ENCODE measurements around the gene GPR12.

DNA sequence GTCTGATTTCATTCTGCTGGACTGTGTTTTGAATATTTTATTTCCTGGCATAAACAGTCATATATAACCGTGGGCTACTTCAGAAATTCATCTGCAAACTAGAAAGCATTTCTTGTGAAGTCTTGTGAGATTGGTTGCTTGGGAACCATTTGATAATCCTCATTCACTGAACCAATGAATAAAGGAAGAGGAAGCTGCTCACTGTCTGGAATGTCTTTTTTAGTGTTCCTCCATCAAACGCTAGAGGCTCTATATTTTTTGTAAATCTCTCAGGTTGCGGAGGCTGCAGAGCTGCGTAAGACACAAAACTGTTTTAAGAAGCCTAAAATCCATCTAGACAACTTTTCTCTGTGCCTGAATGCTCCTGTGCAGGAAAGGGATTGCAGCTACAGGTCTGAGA, 18.7 kb upstream of the GPR12 start:
- TF ChIP-seq, protein P1, sequence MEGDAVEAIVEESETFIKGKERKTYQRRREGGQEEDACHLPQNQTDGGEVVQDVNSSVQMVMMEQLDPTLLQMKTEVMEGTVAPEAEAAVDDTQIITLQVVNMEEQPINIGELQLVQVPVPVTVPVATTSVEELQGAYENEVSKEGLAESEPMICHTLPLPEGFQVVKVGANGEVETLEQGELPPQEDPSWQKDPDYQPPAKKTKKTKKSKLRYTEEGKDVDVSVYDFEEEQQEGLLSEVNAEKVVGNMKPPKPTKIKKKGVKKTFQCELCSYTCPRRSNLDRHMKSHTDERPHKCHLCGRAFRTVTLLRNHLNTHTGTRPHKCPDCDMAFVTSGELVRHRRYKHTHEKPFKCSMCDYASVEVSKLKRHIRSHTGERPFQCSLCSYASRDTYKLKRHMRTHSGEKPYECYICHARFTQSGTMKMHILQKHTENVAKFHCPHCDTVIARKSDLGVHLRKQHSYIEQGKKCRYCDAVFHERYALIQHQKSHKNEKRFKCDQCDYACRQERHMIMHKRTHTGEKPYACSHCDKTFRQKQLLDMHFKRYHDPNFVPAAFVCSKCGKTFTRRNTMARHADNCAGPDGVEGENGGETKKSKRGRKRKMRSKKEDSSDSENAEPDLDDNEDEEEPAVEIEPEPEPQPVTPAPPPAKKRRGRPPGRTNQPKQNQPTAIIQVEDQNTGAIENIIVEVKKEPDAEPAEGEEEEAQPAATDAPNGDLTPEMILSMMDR (IDR thresholded peaks at IDR 0.05) = no peak
- no peak for TF ChIP-seq POLR2A (IDR thresholded peaks at IDR 0.05)
